NCI-H1694 treated with DMSO at 0.1 percent for 48 hours (cell line): ENCODE data around the gene CPLX1.

Experiments
- DNase-seq: peaks from one replicate; lab custom pipeline; 2025; lab: John Stamatoyannopoulos, UW

Gene CPLX1

DNA sequence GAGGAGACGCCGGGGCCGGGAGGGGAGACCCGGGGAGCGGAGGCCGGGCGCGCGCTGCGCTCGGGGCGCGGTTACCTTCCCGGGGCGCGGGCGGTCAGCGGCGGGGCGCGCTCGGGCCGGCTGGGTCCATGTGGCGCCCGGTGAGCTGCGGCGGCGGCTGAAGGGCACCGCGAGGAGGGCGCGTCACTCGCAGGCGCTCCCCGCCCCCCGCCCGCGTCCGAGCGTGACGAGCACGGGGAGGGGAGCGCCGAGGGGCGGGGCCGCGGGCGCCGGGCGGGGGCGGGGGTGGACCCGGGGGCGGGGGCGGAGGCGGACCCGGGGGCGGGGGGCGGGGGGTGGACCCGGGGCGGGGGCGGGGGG, at the start of gene CPLX1:
CPLX1 (minus strand) TSS at position 159 of the 360 bp plus-strand sequence. CDS start 1,607 bp downstream, outside the sequence.
- DNase-seq, result no peak

DNA sequence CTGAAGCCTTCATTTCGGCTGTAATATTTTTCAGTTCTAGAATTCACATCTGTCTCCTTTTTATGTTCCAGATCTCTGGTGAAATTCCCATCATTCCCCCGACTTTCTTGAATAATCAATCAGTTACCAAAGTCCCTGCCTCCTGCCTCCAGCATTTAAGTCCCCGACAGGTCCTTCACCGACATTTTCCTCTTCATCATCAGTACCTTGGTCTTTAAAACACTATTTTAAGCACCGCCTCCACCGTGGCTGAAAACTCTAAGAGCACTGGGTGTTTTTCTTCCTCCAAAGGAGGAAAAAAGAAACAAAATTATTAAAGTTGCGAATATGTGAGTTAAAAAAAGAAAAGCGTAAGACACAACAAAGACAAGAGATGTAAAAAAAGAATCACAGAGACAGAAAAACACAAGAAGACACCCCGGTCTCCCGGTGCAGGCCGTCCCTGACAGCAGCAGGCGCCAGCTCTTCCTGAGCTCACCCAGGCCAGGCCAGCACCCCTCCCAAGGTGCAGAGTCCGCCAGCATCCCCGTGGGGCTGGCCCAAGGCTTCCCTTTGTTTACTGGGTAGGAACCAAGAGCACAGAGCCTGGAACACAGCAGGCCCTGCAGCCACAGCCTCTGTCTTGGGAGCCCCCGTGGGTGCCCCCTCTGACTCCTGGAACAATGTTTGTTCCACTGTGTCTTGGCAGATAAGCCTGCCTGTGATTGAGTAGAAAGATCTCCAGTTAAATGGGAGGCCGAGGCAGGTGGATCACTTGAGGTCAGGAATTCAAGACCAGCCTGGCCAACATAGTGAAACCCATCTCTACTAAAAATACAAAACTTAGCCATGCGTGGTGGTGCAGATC, 49.3 kb upstream of the CPLX1 start:
- no peak for DNase-seq

DNA sequence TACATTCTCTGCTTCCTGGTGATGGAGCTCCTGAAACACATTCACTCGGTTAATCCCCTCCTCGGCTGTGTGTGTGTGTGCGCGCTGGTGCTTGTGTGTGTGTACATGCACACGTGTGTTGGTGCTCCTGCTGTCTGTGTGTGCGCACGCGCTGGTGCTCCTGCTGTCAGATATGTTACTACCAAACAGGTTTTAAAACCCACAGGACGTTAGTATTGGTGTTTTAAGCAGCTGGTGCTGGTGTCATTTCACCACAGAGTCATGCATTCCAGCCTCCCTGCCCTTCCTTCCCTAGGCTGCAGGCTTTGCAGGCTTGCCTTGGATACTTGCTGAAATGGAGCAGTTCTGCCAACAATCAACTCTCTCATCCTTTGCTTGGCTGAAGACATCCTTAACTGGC, 48.1 kb upstream of the CPLX1 start:
- no peak for DNase-seq

DNA sequence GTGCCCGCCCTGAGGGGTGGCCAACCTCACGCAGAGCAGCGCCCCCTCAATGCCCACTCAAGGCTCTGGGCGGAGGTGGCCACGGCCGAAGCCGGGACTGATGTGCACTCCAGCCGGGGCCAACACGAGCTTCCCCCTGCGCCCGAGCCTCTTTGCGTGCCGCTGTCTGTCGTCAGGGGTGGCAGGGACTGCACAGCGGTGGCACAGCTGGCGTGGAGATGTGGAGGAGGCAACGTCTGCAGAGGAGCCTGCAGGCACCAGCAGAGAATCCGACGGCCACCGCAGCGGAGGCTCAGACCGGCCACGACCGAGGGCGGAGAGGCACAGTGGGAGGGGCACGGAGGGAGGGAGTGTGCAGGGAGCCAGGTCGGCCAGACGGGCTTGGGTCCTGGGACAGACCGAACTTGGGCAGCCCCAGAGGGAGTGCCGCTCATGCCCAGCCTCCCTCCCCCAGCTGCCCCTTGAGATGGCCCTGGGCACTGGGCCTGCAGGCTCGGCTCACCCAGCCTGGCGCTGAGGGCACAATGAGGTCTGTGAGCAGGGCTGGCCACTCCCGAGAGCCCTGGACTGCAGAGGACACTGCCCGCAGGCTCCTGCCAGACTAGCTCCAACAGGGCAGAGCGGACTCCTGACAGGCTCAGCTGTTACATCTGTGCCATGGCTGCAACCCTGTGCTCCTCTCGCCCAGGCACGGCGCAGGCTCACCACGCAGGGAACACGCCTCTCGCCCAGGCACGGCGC, 46.5 kb upstream of the CPLX1 start:
- DNase-seq, result no peak

DNA sequence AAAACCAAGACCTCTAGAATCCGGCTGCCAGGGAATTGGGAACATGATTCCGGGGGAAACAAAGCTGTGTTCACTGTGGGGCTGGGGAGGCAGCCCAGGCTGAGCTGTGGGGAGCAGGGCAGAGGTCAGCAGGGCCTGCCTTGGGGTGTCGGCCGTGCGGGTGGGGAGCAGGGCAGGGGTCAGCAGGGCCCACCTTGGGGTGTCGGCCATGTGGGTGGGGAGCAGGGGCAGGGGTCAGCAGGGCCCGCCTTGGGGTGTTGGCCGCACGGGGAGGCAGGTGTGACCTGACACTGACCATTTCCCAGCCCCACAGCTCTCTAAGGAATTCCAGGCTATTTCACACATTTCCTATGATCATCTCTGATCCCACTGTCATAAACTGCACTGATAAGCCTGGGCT, 45.6 kb upstream of the CPLX1 start:
- no peak for DNase-seq

- DNase-seq, result no peak
Observed at GRCh38 chr4:870951-871350, 45.0 kb upstream of the CPLX1 start.

- no peak for DNase-seq
Observed at GRCh38 chr4:869776-870175, 43.8 kb upstream of the CPLX1 start.

- DNase-seq, result no peak
Observed at GRCh38 chr4:868421-868820, 42.5 kb upstream of the CPLX1 start.

GRCh38 chr4:867526-868250, 41.8 kb upstream of the CPLX1 start:
- no peak for DNase-seq

DNA sequence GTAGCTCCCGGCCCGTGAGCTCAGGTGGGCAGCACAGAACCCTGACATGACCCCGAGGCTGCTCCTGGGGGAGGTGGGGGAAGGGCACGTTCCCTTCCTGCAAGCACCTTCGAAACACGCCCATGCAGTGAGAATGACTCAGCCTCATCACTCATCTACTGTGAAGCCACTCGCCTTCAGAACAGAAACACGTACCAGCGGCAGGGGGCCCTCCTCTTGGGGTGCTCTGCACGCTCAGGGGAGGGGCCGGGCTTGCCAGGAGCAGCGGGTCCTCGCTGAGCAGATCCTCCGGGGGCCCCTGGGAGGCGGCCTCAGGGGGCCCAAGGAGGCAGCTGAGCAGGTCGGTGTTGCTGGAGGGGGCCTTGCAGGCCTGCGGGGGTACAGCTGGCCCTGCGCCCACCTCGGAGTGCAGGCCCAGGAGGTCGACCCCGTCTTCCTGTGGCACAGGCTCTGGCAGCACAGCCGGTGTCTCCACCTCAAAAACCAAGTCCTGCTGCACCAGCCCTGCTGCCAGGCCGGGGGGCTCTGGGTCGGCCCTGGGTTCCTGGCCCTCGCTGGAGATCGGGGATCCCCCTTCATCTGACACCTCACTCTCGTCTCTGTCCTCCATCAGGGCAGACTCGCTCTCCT, 40.9 kb upstream of the CPLX1 start:
- no peak for DNase-seq

- no peak for DNase-seq
Observed at GRCh38 chr4:866068-866760, 40.3 kb upstream of the CPLX1 start.

DNA sequence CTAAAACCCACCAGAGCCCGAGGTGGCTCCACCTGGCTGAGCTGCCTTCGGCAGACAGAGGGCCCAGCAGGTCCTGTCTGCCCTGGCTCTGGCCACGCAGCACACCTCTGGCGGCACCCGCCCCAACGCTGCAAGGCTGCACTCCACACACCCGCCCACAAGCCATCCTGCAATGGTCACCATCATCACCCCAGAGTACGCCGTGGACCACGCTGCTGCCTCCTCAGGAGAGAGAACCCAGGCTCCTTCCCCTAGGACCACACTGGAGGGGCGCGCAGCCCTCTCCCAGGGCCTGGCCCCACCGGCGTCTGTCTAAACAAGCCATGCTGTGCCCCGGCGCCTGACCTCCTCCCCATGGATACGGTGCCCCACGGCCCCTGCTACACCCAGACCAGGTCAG, 39.6 kb upstream of the CPLX1 start:
- DNase-seq, result no peak

GRCh38 chr4:865121-865465, 39.2 kb upstream of the CPLX1 start:
- DNase-seq, result no peak

DNA sequence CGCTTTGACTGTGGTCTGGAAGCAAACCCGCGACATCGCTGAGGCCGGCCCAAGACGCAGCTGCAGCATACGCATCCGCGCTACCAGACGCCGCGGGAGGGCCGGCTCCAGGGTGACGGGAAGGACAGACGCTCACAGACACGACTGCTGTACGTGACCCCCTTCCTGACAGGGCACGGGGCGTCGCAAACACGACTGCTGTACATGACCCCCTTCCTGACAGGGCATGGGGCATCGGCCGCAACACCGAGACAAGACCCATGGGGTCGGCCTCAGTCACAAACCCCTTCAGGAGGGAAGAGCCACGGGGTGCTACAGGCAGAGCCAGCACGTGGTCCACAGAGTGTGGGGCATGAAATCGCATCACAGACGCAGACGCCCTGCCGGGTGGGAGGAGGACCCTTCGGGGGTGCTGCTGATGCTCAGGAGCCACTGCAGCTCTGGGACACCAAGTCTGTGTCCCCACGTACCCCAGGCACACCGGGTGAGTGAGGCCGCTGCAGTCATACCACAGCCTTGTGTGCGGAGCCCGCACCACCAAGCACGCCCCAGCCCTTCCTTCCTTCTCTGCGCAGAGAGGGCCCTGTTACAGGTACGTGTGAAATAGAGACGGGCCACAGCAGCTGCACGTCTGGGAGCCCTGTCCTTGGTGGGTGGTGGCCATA, 38.7 kb upstream of the CPLX1 start:
- DNase-seq, result no peak

- DNase-seq, result no peak
Observed at GRCh38 chr4:860561-860960, 34.6 kb upstream of the CPLX1 start.

DNA sequence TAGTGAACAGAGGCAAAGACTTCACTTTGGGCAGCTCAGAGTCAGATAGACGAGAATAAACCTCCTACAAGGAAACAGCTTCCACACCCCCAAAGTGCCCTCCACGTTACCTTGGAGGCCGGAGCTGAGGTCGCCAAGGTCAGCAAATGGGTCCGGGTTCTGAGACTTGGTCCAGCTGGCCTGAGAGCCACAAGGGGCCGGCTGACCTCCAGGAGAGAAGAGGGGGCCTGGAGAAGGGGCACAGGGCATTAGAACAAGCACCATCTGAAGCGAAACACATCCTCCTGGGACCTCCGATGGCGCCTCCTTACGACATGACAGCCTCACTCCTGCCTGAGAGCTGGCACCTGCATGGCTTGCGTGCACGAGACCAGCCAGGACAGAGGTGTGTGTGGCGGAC, 33.6 kb upstream of the CPLX1 start:
- DNase-seq, result no peak

- no peak for DNase-seq
Observed at GRCh38 chr4:858831-859451, 33.0 kb upstream of the CPLX1 start.

DNA sequence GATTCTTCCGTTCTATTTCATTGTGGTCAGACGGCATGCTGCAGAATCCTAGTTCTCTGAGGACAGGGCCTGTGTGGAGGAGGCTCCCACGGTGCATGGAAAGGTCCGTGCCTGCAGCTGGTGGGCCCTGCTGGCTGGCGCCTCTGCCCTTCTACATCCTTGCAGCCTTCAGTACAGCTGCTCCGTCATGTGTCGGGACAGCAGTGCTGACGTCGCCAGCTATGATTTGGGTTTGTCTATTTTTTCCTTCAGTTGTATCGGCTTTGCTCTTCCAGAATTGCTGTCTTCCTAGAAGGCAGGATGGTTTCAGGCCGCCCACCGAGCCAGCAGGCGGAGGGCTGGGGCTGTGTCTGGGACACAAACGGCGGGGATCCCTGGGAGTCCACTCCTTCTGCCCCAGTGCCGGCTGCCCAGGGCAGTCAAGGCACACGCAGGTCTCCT, 32.1 kb upstream of the CPLX1 start:
- DNase-seq, result no peak

DNA sequence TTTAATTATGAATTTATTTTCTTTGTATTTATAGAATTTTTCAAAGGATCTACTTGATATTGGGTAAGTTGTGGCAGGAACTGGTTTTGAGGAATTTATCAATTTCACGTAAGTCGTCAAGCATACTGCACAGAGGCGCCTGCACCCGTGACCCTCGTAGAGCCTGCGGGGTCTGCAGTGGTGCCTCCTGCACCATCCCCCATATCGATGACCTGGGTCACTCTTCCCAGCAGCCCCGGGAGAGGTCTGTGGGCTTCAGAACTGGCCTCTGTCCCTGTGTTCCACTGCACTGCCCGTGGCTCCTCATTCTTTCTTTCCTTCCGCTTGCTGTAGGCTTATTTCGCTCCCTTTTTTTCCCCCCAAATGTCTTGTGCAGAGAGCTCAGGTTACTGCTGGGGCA, 31.5 kb upstream of the CPLX1 start:
- no peak for DNase-seq

- DNase-seq, result no peak
Observed at GRCh38 chr4:856225-856901, 30.4 kb upstream of the CPLX1 start.
